Amniotic epithelial cell (primary cell): ENCODE measurements around the gene RBM10.

Experiments used
- DNase-seq: peaks from one replicate; pipeline ENCODE4 v3.0.0-alpha.2; 2010; ENCODE audit warnings: low read depth

RBM10 gene

GRCh38 chrX:47175588-47175980 is 30.6 kb downstream of the RBM10 start:
- no peak for DNase-seq

DNA sequence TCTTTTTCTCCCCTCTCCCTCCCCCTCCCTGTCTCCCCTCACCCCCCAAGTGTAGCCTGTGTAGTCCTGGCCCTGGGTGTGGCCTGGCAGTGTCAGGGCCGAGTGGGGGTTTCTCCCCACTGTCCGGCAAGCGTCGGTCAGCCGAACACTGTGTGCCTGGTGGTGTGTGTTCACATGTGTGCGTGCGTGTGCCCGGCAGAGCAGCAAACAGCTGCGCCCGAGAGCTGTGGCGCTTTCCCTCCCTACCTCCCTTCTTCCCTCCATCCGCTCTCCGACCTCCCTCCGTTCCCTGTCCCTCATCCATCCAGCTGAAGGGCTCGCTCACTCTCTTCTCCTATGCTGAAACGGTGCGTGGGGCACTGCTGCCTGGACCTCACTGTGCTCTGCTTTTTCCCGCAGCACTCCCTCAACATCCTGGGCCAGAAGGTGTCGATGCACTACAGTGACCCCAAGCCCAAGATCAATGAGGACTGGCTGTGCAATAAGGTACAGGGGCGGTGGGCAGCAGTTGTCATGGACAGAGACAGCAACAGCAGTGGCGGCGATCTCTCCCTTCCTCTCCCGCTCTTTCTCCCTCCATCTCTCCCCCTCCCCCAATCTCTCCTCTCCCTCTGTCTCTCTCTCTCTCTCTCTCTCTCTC is 31.2 kb downstream of the RBM10 start:
- DNase-seq = no peak

DNA sequence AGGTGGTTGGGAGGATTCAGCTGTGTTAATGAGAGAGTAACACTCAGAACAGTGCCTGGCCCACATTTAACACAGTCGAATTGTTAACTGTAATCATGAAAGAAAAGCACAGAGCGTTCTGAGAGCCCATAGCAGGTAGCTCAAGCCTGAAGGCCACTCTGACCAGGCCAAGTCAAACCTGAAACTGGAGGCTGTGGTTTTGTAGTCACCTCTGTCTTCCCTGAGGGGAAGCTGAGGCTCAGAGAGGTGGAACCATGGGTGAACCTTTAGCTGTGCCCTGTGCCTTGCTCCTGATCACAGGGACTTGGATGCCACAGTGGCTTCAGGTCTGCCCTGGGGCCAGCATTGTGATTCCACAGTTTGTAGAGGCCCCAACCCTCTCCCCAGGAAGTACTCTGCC is 32.1 kb downstream of the RBM10 start:
- DNase-seq = no peak

DNA sequence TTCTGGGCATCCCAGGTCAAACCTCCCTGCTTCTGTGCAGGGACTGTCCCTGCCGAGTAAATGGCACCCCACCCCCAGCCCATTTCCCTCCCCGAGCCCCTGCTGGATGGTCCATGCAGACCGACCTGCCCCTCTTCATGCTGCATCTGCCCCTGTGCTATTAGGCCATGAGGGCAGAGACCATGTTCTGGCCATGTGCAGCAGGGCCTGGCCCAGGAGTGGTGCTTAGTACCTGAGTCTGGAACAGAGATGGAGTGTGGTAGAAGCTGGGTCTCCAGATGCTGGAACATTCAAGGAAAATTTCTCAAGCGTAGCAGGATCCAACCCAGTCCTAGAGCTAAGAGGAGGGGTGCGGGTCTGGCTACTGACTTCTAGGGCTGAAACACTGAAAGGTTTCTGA is 33.3 kb downstream of the RBM10 start:
- no peak for DNase-seq

- no peak for DNase-seq
Measured at GRCh38 chrX:47179221-47179927, 34.4 kb downstream of the RBM10 start.

- no peak for DNase-seq
Measured at GRCh38 chrX:47179928-47180255, 34.9 kb downstream of the RBM10 start.

GRCh38 chrX:47180346-47180745 is 35.3 kb downstream of the RBM10 start:
- DNase-seq = no peak

DNA sequence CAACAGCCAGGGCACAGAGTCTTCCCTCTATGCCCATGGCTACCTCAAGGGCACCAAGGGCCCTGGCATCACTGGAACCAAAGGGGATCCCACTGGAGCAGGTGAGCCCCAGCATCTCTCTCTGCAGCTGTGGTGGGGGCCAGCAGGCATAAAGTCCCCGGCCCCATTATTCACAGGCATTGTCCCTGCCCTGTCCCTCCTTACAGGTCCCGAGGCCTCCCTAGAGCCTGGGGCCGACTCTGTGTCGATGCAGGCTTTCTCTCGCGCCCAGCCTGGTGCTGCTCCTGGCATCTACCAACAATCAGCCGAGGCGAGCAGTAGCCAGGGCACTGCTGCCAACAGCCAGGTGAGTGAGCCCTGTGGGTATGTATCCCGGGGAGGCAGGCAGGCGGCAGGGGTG is 36.3 kb downstream of the RBM10 start:
- no peak for DNase-seq

DNA sequence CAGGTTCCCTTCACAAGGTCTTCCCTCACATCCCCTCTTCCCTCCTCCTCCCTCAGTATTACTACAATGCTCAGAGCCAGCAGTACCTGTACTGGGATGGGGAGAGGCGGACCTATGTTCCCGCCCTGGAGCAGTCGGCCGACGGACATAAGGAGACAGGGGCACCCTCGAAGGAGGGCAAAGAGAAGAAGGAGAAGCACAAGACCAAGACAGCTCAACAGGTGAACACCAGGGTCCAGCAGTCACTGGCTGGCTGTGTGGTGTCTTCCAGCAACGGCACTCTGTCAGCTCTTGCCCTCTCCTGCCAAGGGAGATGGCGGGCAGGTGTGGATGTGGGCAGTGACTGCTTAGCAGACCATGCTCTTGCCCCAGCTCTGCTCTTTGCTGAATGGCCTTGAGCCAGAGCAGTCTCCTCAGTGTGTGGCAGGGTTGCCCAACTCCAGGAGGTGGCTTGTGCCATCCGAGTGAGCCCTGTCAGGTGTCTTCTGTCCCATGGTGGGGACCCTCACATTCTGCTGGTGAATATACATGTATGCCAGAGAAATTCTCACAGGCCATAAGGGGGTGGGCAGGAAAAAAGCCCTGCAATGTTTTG is 37.2 kb downstream of the RBM10 start:
- no peak for DNase-seq

GRCh38 chrX:47184486-47184885 is 39.5 kb downstream of the RBM10 start:
- DNase-seq = no peak

DNA sequence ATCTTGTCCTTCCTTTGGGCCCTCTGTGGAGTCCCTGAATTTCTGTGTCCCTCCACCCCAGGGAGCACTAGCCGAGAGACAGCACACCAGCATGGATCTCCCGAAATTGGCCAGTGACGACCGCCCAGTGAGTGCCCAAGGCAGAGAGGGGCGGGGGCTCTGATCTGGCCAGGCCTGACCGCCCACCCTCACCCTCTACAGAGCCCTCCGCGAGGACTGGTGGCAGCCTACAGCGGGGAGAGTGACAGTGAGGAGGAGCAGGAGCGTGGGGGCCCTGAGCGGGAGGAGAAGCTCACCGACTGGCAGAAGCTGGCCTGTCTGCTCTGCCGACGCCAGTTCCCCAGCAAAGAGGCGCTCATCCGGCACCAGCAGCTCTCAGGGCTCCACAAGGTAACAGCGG is 40.2 kb downstream of the RBM10 start:
- no peak for DNase-seq

- no peak for DNase-seq
Measured at GRCh38 chrX:47186096-47186740, 41.2 kb downstream of the RBM10 start.

- DNase-seq = no peak
Measured at GRCh38 chrX:47187106-47187677, 42.2 kb downstream of the RBM10 start.

DNA sequence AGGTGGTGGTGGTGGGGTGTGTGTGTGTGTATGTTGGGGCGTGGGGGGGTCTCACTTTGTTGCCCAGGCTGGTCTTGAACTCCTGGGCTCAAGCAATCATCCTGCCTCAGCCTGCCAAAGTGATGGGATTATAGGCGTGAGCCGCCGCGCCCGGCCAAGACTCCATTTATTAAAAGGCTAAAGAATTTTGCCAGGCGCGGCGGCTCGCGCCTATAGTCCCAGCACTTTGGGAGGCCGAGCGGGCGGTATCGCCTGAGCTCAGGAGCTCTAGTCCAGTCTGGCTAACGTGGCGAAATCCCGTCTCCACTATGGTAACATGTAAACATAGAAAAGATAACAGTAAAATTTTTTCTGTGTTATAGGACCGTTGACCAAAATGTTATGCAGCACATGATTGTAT is 44.9 kb downstream of the RBM10 start:
- DNase-seq = peak; percentile 11

- DNase-seq = peak; percentile 92
Measured at GRCh38 chrX:47190445-47191269, 45.6 kb downstream of the RBM10 start.

- no peak for DNase-seq
Measured at GRCh38 chrX:47191331-47191730, 46.3 kb downstream of the RBM10 start.

GRCh38 chrX:47191806-47192401 is 46.9 kb downstream of the RBM10 start:
- no peak for DNase-seq

GRCh38 chrX:47193475-47194193 is 48.6 kb downstream of the RBM10 start, which contains the start of gene UBA1:
TSS of gene UBA1 (plus strand) at chrX:47193829. CDS start at chrX:47198803, 4,974 bp downstream.
- peak; percentile 89 for DNase-seq

GRCh38 chrX:47194194-47194787 is 49.3 kb downstream of the RBM10 start:
- DNase-seq = no peak

DNA sequence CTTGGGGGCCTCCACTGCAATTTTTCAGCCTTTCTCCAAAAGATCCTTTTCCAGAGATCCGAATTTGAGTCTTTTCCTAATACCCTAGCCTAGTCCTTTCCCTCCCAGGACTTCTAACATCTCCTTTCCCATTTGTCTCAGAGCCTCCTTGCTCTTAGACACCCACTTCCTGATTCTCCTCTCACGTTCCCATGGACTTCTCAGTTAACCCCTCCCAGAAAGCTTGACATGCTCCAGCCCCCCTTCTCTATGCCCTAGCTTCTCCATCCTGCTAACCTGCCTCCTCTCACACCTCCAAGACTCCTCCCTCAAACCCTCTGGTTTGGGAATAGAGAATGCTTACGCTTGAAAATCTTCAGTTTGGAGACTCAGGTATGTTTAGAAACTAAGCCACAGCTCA is 51.1 kb downstream of the RBM10 start:
- DNase-seq = no peak
